HEK293 (cell line): ENCODE measurements around the gene MED23.

ENCODE experiments used
- HOXA7 ChIP-seq: sonication (generic); formaldehyde crosslinking; IDR thresholded peaks from 2 replicates; pipeline ENCODE4 v1.8.1; 2022; ENCODE audit warnings: missing genetic modification reagents, borderline replicate concordance
- ZNF214 ChIP-seq: fragments of 450-650 bp; formaldehyde crosslinking; IDR thresholded peaks from 2 replicates; pipeline ENCODE4 v1.5.1; 2017; ENCODE audit warnings: missing biosample characterization, mild to moderate bottlenecking, missing genetic modification characterization, borderline replicate concordance
- ZNF24 ChIP-seq: fragments of 450-650 bp; formaldehyde crosslinking; IDR thresholded peaks from 2 replicates; pipeline ENCODE4 v1.5.1; 2016; ENCODE audit warnings: missing biosample characterization, missing genetic modification characterization
- ZNF558 ChIP-seq: fragments of 450-650 bp; formaldehyde crosslinking; IDR thresholded peaks from 2 replicates; pipeline ENCODE4 v1.5.1; 2016; ENCODE audit warnings: missing biosample characterization, missing genetic modification characterization
- ZNF639 ChIP-seq: fragments of 450-650 bp; formaldehyde crosslinking; IDR thresholded peaks from 2 replicates; pipeline ENCODE4 v1.5.1; 2016; ENCODE audit warnings: missing biosample characterization, missing genetic modification characterization
- ZSCAN18 ChIP-seq: fragments of 450-650 bp; formaldehyde crosslinking; IDR thresholded peaks from 2 replicates; pipeline ENCODE4 v1.5.1; 2016; ENCODE audit warnings: missing biosample characterization, missing genetic modification characterization
- ZSCAN5A ChIP-seq: fragments of 450-650 bp; formaldehyde crosslinking; IDR thresholded peaks from 2 replicates; pipeline ENCODE4 v1.5.1; 2016; ENCODE audit warnings: missing biosample characterization, missing genetic modification characterization
- TF ChIP-seq, protein P1 (sequence below): fragments of 450-650 bp; formaldehyde crosslinking; IDR thresholded peaks from 2 replicates; pipeline ENCODE4 v1.5.1; 2016; ENCODE audit warnings: missing biosample characterization, missing genetic modification characterization

- no peak for TF ChIP-seq ZNF214 (tag by site-specific recombination)
- no peak for TF ChIP-seq ZSCAN5A (tag by site-specific recombination)
- TF ChIP-seq, protein P1, sequence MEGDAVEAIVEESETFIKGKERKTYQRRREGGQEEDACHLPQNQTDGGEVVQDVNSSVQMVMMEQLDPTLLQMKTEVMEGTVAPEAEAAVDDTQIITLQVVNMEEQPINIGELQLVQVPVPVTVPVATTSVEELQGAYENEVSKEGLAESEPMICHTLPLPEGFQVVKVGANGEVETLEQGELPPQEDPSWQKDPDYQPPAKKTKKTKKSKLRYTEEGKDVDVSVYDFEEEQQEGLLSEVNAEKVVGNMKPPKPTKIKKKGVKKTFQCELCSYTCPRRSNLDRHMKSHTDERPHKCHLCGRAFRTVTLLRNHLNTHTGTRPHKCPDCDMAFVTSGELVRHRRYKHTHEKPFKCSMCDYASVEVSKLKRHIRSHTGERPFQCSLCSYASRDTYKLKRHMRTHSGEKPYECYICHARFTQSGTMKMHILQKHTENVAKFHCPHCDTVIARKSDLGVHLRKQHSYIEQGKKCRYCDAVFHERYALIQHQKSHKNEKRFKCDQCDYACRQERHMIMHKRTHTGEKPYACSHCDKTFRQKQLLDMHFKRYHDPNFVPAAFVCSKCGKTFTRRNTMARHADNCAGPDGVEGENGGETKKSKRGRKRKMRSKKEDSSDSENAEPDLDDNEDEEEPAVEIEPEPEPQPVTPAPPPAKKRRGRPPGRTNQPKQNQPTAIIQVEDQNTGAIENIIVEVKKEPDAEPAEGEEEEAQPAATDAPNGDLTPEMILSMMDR: no peak
- TF ChIP-seq ZNF558 (tag by site-specific recombination): no peak
- TF ChIP-seq ZNF24 (tag by site-specific recombination): no peak
- no peak for TF ChIP-seq ZNF639 (tag by site-specific recombination)
- no peak for TF ChIP-seq HOXA7
- TF ChIP-seq ZSCAN18 (tag by site-specific recombination): no peak
Measured at GRCh38 chr6:131657630-131658111, 29.6 kb upstream of the MED23 start.
